DOHH2 (cell line): Measurements from ENCODE around the gene ACVR1B.

Experiments
- CTCF ChIP-seq: fragments of 200-600 bp; sonication (generic); IDR thresholded peaks from one replicate; pipeline ENCODE4 v1.5.1; 2014; ENCODE audit warnings: antibody characterized with exemption, mild to moderate bottlenecking, low read depth, low read length; ENCODE audit not compliant: poor library complexity, severe bottlenecking
- EZH2phosphoT487 ChIP-seq: fragments of 200-600 bp; sonication (generic); IDR thresholded peaks from 2 replicates; pipeline ENCODE4 v1.6.1; 2017; ENCODE audit warnings: borderline replicate concordance, mild to moderate bottlenecking, antibody characterized with exemption, low read length, moderate library complexity, mixed read lengths

- TF ChIP-seq CTCF: no peak
- no peak for TF ChIP-seq EZH2phosphoT487
Observed at GRCh38 chr12:51910691-51911090, 40.8 kb upstream of the ACVR1B start.
